Mucosa of gallbladder (tissue), 1 donor: ENCODE results near the gene TTC24. TPM values are rescaled to one million over a fixed set of nuclear protein-coding genes. Genes with fewer than 3 reads are reported as not detected.
"Not testable (repeated sequence)": the region's sequence is repeated elsewhere in the genome, so short reads cannot be mapped to it uniquely, and the experiment has no call there.

Experiments used
- DNase-seq: peaks from one replicate; pipeline ENCODE4 v3.0.0-alpha.2; 2020; ENCODE audit warnings: low spot score
- total RNA-seq: library from RNA; stranded (reverse); gene quantifications from one replicate; pipeline ENCODE4 v1.2.1, GENCODE V29; 2021
- donor health status: DM: no; HTN: no; CAD: no.

The TTC24 gene
- total RNA-seq, 1 donor from 2014 or later: 0.60 TPM

GRCh38 chr1:156586892-156587477 lies 7.5 kb downstream of the TTC24 start:
- DNase-seq: no peak

DNA sequence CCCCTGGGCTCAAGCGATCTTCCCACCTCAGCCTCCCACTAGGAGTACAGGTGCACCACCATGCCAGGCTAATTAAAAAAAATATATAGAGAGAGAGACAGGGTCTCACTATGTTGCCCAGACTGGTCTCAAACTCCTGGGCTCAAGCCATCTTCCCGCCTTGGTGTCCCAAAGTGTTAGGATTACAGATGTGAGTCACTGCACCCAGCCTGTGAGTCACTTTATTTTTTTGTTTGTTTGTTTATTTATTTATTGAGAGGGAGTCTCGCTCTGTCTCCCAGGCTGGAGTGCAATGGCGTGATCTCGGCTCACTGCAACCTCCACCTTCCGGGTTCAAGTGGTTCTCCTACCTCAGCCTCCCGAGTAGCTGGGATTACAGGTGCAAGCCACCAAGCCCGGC lies 8.4 kb downstream of the TTC24 start:
- DNase-seq: not testable (repeated sequence)

DNA sequence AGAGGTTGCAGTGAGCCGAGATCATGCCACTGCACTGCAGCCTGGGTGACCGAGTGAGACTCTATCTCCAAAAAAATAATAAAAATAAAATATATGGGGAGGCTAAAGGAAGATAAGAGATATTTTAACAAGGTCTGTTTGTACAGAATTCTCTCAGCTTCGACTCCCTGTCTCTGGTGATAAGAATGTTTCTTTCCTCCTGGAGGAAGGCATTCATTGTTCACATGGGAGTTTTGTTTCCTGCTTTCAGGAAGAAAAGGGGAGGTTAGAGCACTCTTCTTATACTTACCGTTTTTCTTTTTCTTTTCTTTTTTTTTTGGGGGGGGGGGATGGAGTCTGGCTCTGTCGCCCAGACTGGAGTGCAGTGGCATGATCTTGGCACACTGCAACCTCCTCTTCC lies 10.0 kb downstream of the TTC24 start:
- no peak for DNase-seq

DNA sequence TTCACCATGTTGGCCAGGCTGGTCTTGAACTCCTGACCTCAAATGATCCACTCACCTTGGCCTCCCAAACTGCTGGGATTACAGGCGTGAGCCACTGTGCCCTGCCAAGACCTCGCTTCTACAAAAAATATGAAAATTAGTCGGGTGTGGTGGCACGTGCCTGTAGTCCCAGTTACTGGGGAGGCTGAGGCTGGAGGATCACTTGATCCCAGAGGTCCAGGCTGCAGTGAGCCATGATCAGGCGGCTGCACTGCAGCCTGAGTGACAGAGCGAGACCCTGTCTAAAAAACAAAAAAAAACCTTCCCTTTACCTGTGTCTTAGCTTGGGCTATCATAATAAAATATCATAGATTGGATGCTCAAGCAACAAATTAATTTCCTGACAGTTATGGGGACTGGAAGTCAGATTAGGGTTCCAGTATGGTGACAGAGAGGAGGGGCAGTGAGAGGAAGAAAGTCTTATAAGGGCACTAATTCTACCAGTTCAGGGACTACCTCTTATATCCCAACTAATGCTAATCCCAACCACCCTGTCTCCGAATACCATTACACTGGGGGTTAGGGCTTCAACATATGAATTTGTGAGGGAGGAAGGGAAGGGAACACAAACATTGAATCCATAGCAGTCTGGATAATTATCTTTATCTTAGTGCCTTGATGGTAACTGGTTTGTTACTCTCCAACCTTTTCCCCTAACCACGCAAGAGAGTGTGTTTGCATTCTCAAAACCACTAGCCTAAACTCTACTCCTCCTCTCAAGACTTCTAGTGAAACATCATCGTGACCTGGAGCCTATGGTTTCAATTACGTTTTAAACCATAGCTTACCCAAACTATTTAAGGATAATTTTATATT lies 11.0 kb downstream of the TTC24 start:
- DNase-seq: no peak

DNA sequence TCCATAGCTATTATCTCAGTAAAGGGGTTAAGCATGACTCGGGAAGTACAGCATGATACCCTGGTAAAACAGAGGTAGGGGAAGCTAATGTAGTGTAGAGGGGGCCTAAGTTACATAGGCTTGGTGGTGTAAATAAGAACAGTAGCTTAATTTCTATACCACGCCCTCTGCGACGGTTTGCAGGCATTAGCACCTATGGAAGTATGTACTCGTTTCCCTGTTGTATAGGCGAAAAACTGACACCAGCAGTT lies 11.6 kb downstream of the TTC24 start:
- DNase-seq: no peak

DNA sequence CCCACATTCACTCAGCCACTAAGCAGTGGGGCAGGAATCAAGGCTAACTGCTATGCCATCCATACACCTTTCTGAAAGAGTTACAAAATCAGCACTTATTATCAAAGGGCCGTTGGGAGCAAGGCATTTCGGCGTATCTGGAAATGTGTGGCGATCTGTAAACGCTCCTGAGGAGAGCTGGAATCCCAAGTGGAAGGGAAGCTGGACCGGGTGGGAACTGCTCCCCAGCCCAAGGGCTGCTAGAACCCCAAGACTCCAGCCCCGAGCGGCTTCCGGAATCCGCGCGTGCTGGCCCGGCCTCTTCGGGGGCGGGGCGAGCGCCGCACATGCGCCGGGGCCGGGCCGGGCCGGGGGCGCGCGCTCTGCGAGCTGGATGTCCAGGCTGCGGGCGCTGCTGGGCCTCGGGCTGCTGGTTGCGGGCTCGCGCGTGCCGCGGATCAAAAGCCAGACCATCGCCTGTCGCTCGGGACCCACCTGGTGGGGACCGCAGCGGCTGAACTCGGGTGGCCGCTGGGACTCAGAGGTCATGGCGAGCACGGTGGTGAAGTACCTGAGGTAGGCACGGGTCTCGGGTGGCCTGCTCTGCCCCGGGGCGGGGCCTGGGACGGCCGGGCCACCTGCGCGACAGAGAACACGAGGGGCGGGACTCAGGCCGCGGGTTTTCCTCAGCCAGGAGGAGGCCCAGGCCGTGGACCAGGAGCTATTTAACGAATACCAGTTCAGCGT lies 12.1 kb downstream of the TTC24 start, which contains the start of gene NAXE:
Gene NAXE, plus strand, starts transcription at position 345 of the 726 bp plus-strand sequence. Its CDS starts 29 bp downstream, at position 374.
- DNase-seq: peak; percentile 63

DNA sequence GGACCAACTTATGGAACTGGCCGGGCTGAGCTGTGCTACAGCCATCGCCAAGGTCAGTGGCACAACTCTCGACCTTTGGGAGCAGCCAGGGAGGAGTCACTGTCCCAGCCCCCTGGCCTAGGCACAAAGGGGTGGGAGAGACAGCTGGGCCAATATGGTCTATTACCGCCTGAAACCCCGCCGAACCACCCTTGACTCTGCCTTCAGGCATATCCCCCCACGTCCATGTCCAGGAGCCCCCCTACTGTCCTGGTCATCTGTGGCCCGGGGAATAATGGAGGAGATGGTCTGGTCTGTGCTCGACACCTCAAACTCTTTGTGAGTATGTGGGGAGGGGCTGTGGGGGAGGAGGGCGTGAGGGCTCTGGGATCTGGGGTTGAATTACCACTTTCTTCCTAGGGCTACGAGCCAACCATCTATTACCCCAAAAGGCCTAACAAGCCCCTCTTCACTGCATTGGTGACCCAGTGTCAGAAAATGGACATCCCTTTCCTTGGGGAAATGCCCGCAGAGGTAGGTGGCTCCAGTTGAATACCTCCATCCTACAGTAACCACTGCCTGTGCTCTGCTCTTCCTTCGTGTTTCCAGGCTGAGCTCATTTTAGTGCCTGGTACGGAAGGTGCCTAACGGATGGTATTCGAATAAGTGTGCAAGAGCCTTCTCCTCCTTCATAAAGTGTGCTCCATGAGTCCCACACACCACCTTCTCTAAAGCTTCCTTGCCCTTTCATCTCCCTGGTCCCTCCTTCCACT lies 12.8 kb downstream of the TTC24 start:
- no peak for DNase-seq

DNA sequence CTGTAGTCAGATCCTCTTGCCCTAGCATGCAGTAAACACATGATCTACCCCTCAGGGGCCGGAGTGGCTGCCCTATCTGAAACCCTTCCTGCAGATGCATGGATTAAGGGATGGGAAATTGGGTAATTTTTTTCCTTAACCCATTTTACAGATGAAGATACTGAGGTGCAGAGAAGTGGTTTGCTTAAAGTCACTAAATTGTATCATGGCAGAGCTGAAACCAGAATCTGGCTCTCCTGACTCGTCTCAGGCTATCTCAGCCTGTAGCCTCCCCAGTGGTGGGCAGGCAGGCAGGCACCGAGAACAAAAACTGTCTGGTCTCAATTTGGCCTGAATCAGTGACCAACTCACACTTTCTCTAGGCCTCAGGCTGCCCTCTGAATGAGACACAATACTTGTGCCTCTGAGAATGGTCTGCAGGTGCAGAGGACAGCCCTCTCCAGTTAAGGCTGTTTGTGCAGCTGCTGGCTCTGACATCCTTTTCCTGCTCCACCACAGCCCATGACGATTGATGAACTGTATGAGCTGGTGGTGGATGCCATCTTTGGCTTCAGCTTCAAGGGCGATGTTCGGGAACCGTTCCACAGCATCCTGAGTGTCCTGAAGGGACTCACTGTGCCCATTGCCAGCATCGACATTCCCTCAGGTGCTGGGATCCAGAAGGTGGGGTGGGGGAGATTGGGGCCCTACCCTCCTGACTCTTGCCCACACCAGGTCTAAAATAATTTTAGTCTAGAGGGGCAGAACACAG lies 13.6 kb downstream of the TTC24 start:
- DNase-seq: no peak

DNA sequence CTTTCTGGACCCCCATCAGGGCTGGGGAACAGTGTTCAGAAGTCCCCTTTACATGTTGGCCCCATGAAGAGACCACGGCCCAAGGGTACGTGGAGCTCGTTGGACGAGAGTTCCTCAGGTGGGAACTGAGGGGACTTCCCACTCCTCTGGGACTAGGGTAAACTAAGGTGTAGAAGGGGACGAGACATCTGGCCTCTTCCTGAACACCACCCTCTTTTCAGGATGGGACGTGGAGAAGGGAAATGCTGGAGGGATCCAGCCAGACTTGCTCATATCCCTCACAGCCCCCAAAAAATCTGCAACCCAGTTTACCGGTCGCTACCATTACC lies 14.1 kb downstream of the TTC24 start:
- no peak for DNase-seq

GRCh38 chr1:156594190-156594589 lies 14.7 kb downstream of the TTC24 start:
- no peak for DNase-seq

GRCh38 chr1:156595016-156595415 lies 15.5 kb downstream of the TTC24 start:
- no peak for DNase-seq

GRCh38 chr1:156596426-156596825 lies 16.9 kb downstream of the TTC24 start:
- no peak for DNase-seq

DNA sequence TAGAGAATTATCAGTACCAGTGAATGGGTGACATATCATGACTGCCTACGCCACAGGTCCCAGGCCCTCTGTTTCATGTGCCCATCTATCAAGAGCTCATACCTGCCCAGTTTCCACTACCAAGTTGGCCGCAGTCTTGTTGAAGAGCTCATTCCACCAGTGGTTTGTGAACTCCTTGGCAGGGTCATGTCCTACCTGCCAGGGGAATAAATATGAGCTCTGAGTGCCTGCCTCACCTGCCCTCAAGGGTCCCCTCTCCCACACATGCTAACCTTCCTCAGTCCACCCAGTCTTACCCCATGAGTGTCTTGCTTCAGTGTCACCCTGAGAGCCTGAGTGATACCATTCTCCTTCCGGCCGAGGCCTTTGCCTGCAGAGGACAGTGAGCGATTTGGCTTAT lies 18.6 kb downstream of the TTC24 start:
- DNase-seq: no peak

DNA sequence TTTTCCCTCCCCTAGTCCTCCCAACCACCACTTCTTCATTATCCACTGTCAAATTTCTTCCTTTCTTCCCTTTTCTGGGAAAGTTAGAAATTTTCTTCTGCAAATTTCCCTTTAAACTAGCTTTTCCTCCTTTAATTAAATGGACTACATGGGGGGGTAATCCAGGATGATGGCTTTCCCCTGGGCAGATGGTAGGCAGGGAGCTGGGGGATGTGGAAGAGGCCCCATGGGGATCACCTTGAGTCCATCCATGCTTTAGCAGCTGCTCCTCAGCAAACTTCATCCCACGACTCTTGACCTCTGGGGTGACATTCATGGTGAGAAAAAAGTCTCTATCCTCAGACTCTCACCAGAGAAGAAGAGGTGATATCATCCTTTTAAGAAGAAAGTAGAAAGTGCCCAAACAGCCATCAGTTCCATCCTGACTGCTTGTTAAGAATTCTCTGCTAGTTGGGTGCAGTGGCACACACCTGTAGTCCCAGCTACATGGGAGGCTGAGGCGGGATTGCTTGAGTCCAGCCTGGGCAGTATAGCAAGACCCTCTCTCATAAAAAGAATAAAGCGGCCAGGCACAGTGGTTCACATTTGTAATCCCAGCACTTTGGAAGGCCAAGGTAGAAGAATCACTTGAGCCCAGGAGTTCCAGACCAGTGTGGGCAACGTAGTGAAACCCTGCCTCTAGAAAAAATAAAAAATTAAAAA lies 19.4 kb downstream of the TTC24 start:
- DNase-seq: no peak

- no peak for DNase-seq
Measured at GRCh38 chr1:156599811-156600210, 20.3 kb downstream of the TTC24 start.

DNA sequence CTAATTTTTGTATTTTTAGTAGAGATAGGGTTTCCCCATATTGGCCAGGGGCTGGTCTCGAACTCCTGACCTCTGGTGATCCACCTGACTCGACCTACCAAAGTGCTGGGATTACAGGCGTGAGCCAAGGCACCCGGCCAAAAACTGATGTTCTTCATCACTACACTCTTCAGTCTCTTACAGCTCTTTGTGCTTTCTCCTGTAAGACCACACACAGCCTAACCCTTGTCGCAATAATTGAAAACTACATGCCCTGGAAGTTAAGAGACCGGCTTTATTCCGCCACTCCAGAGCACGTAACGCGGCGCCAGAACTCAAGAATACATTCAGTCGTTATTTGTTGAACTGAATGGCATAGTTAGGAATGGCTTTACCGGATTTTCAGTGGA lies 21.2 kb downstream of the TTC24 start:
- DNase-seq: no peak

GRCh38 chr1:156601122-156601830 lies 21.8 kb downstream of the TTC24 start, which contains the start of gene GPATCH4:
GPATCH4 (minus strand) TSS chr1:156601479.
- DNase-seq: peak; percentile 79

DNA sequence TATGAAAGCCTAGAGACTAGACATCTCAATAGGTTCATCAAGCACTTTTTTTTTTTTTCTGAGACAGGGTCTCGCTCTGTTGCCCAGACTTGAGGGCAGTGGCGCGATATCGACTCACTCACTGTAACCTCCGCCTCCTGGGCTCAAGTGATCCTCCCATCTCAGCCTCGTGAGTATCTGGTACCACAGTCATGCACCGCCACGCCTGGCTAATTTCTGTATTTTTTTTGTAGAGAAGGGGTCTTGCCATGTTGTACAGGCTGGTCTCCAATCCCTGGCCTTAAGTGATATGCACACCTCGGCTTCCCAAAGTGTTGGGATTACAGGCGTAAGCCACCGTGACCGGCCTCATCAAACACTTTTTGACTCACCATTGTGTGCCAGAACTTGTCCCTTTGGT lies 22.4 kb downstream of the TTC24 start:
- DNase-seq: no peak

DNA sequence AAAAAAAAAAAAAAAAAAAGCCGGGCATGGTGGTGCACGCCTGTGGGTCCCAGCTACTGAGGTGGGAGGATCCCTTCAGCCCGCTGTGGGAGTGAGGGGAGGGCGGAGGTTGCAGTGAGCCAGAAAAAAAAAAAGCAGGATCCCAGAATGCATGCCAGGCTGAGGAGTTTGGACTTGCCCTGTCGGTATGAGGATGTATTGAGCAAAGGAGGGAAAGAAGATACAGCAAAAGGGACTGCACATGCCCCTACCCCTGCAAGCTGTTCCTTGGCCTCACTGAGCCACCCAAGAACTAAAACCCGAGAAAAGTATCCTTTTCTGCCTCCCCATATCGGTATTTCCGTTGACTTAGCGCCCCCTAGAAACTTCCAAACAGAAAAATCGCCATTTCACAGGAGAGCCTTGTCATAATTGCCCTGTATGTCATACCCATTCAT lies 23.1 kb downstream of the TTC24 start:
- DNase-seq: no peak

- DNase-seq: not testable (repeated sequence)
Measured at GRCh38 chr1:156607344-156607743, 27.8 kb downstream of the TTC24 start.
